Kidney epithelial cell (primary cell): ENCODE data around the gene MFSD11. TPM values are rescaled to one million over a fixed set of nuclear protein-coding genes. Genes with fewer than 3 reads are reported as not detected.
"Not testable (repeated sequence)": the region's sequence is repeated elsewhere in the genome, so short reads cannot be mapped to it uniquely, and the experiment has no call there.

Experiments used
- DNase-seq: peaks from one replicate; pipeline ENCODE4 v3.0.0-alpha.2; 2010; ENCODE audit warnings: low read depth
- H3K27me3 ChIP-seq: 2 replicates; pipeline ENCODE4 v1.6.0; 2011; ENCODE audit warnings: low read length; ENCODE audit not compliant: control insufficient read depth, insufficient read depth
- H3K36me3 ChIP-seq: 2 replicates; pipeline ENCODE4 v1.5.1; 2011; ENCODE audit warnings: low read length; ENCODE audit not compliant: control insufficient read depth, insufficient read depth
- H3K4me3 ChIP-seq: 2 replicates; pipeline ENCODE4 v1.5.1; 2011; ENCODE audit warnings: low read depth, mild to moderate bottlenecking, control low read depth, low read length
- CTCF ChIP-seq: IDR thresholded peaks from 2 replicates; pipeline ENCODE4 v1.5.1; 2011; ENCODE audit warnings: mild to moderate bottlenecking, moderate library complexity, low read length, control low read depth, inconsistent platforms; ENCODE audit not compliant: insufficient read depth, poor library complexity, severe bottlenecking
- total RNA-seq: library from RNA; depleted of rRNA; stranded (reverse); fragments of >200 nt; gene quantifications from 2 replicates; pipeline ENCODE4 v1.2.3, GENCODE V29; 2015

Gene MFSD11
- total RNA-seq, 1 donor from 2014 or later = 17.5 TPM

GRCh38 chr17:76775021-76775600 lies 37.2 kb downstream of the MFSD11 start:
- DNase-seq = no peak

GRCh38 chr17:76781056-76781982 lies 43.4 kb downstream of the MFSD11 start:
- no peak for TF ChIP-seq CTCF
- no peak for DNase-seq
- Histone ChIP-seq H3K4me3 (no peak overlapping the region), H3K36me3 (no peaks in the 10 kb centered on the region), H3K27me3 (no peaks in the 10 kb centered on the region)

More at GRCh38 chr17:76775021-76775600, 37.2 kb downstream of the MFSD11 start:
- no peaks in the 10 kb centered on the region for H3K36me3 ChIP-seq
- H3K27me3 ChIP-seq = no peaks in the 10 kb centered on the region
- H3K4me3 ChIP-seq = no peak overlapping the region
- TF ChIP-seq CTCF = no peak

GRCh38 chr17:76783146-76783545 lies 45.2 kb downstream of the MFSD11 start:
- no peak for DNase-seq
- no peaks in the 10 kb centered on the region for H3K36me3 ChIP-seq
- H3K4me3 ChIP-seq = no peak overlapping the region
- no peaks in the 10 kb centered on the region for H3K27me3 ChIP-seq
- no peak for TF ChIP-seq CTCF

- no peak for DNase-seq
- Histone ChIP-seq H3K27me3 (no peaks in the 10 kb centered on the region), H3K36me3 (no peaks in the 10 kb centered on the region), H3K4me3 (no peak overlapping the region)
- TF ChIP-seq CTCF = no peak
Measured at GRCh38 chr17:76784926-76785325, 47.0 kb downstream of the MFSD11 start.

- H3K36me3 ChIP-seq, H3K4me3 ChIP-seq, DNase-seq, H3K27me3 ChIP-seq: not testable (repeated sequence)
Measured at GRCh38 chr17:76787866-76788265, 49.9 kb downstream of the MFSD11 start.

- no peak for DNase-seq
- Histone ChIP-seq H3K27me3 (no peaks in the 10 kb centered on the region), H3K36me3 (no peaks in the 10 kb centered on the region), H3K4me3 (no peak overlapping the region)
- no peak for TF ChIP-seq CTCF
Measured at GRCh38 chr17:76789235-76789788, 51.4 kb downstream of the MFSD11 start.
